Cardiac fibroblast (primary cell): ENCODE measurements around the gene ZNF629.

ENCODE experiments used
- DNase-seq, 2 donors: peaks; one replicate each; pipeline versions ENCODE4 v3.0.0 to v3.0.0-alpha.2; 2010; ENCODE audit warnings: low read depth in 2 of 2
- H3K4me3 ChIP-seq, 2 donors: replicated peaks in 1 of 2; 1 replicate in 1 of 2; 2 replicates in 1 of 2; pipeline ENCODE4 v1.5.1; 2011; ENCODE audit warnings: low read depth in 2 of 2, low read length in 2 of 2, mild to moderate bottlenecking in 2 of 2, moderate library complexity in 1 of 2
- TF ChIP-seq, protein P1 (sequence below): IDR thresholded peaks from one replicate; pipeline ENCODE4 v1.5.1; 2011; ENCODE audit warnings: low read depth, mild to moderate bottlenecking, low read length, inconsistent platforms

The ZNF629 gene

GRCh38 chr16:30761427-30761927, 25.5 kb downstream of the ZNF629 start:
- TF ChIP-seq, protein P1, sequence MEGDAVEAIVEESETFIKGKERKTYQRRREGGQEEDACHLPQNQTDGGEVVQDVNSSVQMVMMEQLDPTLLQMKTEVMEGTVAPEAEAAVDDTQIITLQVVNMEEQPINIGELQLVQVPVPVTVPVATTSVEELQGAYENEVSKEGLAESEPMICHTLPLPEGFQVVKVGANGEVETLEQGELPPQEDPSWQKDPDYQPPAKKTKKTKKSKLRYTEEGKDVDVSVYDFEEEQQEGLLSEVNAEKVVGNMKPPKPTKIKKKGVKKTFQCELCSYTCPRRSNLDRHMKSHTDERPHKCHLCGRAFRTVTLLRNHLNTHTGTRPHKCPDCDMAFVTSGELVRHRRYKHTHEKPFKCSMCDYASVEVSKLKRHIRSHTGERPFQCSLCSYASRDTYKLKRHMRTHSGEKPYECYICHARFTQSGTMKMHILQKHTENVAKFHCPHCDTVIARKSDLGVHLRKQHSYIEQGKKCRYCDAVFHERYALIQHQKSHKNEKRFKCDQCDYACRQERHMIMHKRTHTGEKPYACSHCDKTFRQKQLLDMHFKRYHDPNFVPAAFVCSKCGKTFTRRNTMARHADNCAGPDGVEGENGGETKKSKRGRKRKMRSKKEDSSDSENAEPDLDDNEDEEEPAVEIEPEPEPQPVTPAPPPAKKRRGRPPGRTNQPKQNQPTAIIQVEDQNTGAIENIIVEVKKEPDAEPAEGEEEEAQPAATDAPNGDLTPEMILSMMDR, result no peak
- DNase-seq, result peak; percentile 24 to 32
- H3K4me3 ChIP-seq, result peak overlapping the region; percentile 93 to 97

GRCh38 chr16:30760577-30761426, 26.2 kb downstream of the ZNF629 start:
- DNase-seq, result no peak
- H3K4me3 ChIP-seq, result peak overlapping the region; percentile 93 to 97
- TF ChIP-seq, protein P1, result no peak

- no peak for DNase-seq
- TF ChIP-seq, protein P1, result no peak
- H3K4me3 ChIP-seq, result no peak overlapping the region
Measured at GRCh38 chr16:30760001-30760559, 26.9 kb downstream of the ZNF629 start.

- TF ChIP-seq, protein P1, result no peak
- DNase-seq, result no peak
- no peak overlapping the region for H3K4me3 ChIP-seq
Measured at GRCh38 chr16:30758988-30759491, 28.0 kb downstream of the ZNF629 start.

DNA sequence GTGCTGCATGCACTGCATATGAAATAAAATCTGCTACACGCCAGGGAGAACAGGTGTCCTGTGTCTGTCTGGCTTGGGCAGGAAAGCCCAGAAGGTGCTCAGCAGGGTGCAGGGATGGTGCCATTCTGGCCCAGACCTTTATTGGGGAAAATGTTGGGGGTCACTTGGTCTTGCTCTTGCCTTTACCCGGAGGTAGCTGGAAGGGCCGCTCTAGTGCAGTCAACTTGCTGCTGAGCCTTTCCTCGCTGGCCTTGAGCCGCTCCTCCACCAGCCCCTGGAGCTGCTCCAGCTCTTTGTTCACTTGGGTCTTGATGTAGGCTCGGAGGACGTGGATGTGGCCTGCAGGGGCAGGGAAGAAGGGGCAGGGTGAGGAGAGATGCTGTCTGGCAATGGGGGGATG, 29.7 kb downstream of the ZNF629 start:
- TF ChIP-seq, protein P1, result no peak
- no peak for DNase-seq

GRCh38 chr16:30756781-30757100, 30.3 kb downstream of the ZNF629 start:
- DNase-seq, result no peak
- no peak overlapping the region for H3K4me3 ChIP-seq
- TF ChIP-seq, protein P1, result no peak

More for the DNA sequence above, 29.7 kb downstream of the ZNF629 start:
- H3K4me3 ChIP-seq, result no peak overlapping the region
